Left ventricle myocardium inferior (tissue), 1 donor: ENCODE measurements around the gene FOXN1. TPM values are rescaled to one million over a fixed set of nuclear protein-coding genes. Genes with fewer than 3 reads are reported as not detected.

Experiments used
- DNase-seq: peaks from one replicate; pipeline ENCODE4 v3.0.0-alpha.2; 2020
- H3K27ac ChIP-seq: fragments of 200-600 bp; replicated peaks from 2 replicates; pipeline ENCODE4 v1.8.0; 2021
- H3K27me3 ChIP-seq: fragments of 200-600 bp; 2 replicates; pipeline ENCODE4 v1.8.0; 2021; ENCODE audit warnings: low read depth
- H3K36me3 ChIP-seq: fragments of 200-600 bp; 2 replicates; pipeline ENCODE4 v1.8.0; 2021
- H3K4me1 ChIP-seq: fragments of 200-600 bp; 2 replicates; pipeline ENCODE4 v1.8.0; 2021
- H3K4me3 ChIP-seq: fragments of 200-600 bp; 2 replicates; pipeline ENCODE4 v1.8.0; 2021; ENCODE audit warnings: mild to moderate bottlenecking, moderate library complexity
- H3K9me3 ChIP-seq: fragments of 200-600 bp; replicated peaks from 2 replicates; pipeline ENCODE4 v1.8.0; 2021
- CTCF ChIP-seq: fragments of 200-600 bp; IDR thresholded peaks from 2 replicates; pipeline ENCODE4 v1.8.0; 2021; ENCODE audit warnings: antibody characterized with exemption, mild to moderate bottlenecking, borderline replicate concordance
- intact Hi-C: fragments of 100-400 bp; cut with micrococcal nuclease; formaldehyde crosslinking; loops from one replicate; pipeline ENCODE4 v1.11.0; 2022
- total RNA-seq: library from RNA; stranded (reverse); fragmentation: NEBNext Ultra II Directional; extraction: Animal tissue kit (Norgen Biotek cat#: 25700); gene quantifications from one replicate; pipeline ENCODE4 v1.2.1, GENCODE V29; 2021
- donor health status: DM: no; HTN: yes; CAD: no; lungs with severe emphysema.

FOXN1 gene
- total RNA-seq, 1 donor from 2014 or later = not detected

GRCh38 chr17:28499684-28500357, 6.3 kb upstream of the FOXN1 start:
- Histone ChIP-seq H3K4me1 (peaks cover 8% of the 10 kb centered on the region), H3K4me3 (no peak overlapping the region), H3K9me3 (no peaks in the 10 kb centered on the region), H3K27me3 (peaks cover 39% of the 10 kb centered on the region), H3K36me3 (no peaks in the 10 kb centered on the region), H3K27ac (no peak overlapping the region)
- intact Hi-C loops = loop anchor here (5.0 kb wide), 1 partner anchor 112 kb away; the partner anchor contains the start of gene RSKR
- DNase-seq = no peak
- TF ChIP-seq CTCF = no peak

- Histone ChIP-seq H3K27me3 (peaks cover 39% of the 10 kb centered on the region), H3K4me3 (no peak overlapping the region), H3K4me1 (peaks cover 8% of the 10 kb centered on the region), H3K27ac (no peak overlapping the region), H3K36me3 (no peaks in the 10 kb centered on the region), H3K9me3 (no peaks in the 10 kb centered on the region)
- DNase-seq = no peak
- intact Hi-C loops = no loop called here
- TF ChIP-seq CTCF = no peak
Measured at GRCh38 chr17:28500712-28501379, 5.3 kb upstream of the FOXN1 start.

GRCh38 chr17:28501421-28502284, 4.5 kb upstream of the FOXN1 start:
- peaks cover 39% of the 10 kb centered on the region for H3K27me3 ChIP-seq
- no peaks in the 10 kb centered on the region for H3K36me3 ChIP-seq
- H3K4me3 ChIP-seq = no peak overlapping the region
- H3K9me3 ChIP-seq = no peaks in the 10 kb centered on the region
- peaks cover 8% of the 10 kb centered on the region for H3K4me1 ChIP-seq
- intact Hi-C loops = no loop called here
- no peak overlapping the region for H3K27ac ChIP-seq
- DNase-seq = no peak
- no peak for TF ChIP-seq CTCF

- no peaks in the 10 kb centered on the region for H3K36me3 ChIP-seq
- H3K4me1 ChIP-seq = peaks cover 8% of the 10 kb centered on the region
- no peaks in the 10 kb centered on the region for H3K9me3 ChIP-seq
- intact Hi-C loops = no loop called here
- H3K27ac ChIP-seq = no peak overlapping the region
- TF ChIP-seq CTCF = no peak
- H3K4me3 ChIP-seq = no peak overlapping the region
- peaks cover 46% of the 10 kb centered on the region for H3K27me3 ChIP-seq
- DNase-seq = no peak
Measured at GRCh38 chr17:28503420-28503819, 2.7 kb upstream of the FOXN1 start.

GRCh38 chr17:28506763-28507487, 777 bp downstream of the FOXN1 start:
- H3K9me3 ChIP-seq = no peaks in the 10 kb centered on the region
- no peak overlapping the region for H3K27ac ChIP-seq
- H3K27me3 ChIP-seq = peaks cover 75% of the 10 kb centered on the region
- no peak for TF ChIP-seq CTCF
- no peak overlapping the region for H3K4me3 ChIP-seq
- no peak for DNase-seq
- no peaks in the 10 kb centered on the region for H3K4me1 ChIP-seq
- H3K36me3 ChIP-seq = no peaks in the 10 kb centered on the region
- intact Hi-C loops = no loop called here
